ENCODE measurements around the gene WRAP73. TPM values are rescaled to one million over a fixed set of nuclear protein-coding genes. Genes with fewer than 3 reads are reported as not detected.

The WRAP73 gene
- total RNA-seq, 1 experiment from 2014 or later: 31.5 TPM

DNA sequence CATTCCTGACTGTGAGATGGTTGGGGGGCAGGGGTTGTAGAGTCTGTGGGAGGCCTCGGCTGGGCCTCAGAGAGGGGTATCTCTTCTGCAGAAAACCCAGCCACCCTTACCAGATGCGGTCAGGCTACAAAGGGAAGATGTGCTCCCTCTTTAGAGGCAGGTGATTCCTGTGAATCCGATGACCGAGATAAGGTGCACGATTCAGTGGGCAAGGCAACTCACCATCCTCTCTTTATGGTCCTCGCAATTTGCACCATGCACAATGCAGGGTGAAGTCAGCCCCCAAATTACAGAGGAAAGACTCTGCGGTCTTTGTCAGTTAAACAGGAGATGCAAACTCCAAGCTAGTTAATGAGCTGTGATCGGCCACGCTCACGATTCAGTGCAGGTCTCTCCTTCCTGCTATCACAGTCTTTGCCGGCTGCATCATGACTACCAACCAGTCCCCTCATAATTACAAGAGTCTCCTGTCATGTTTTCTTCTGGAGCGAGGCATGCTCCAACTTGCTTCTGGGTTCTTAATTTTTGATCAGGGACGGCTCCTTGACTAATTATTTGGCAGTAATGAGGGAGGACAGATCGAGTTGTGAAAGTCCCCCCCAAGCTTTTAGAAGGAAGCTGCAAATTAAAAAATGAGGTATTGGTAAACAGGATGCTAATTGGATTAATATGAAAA, 14.9 kb upstream of the WRAP73 start:
- Histone ChIP-seq H3K27me3 (ENCODE audit: control insufficient read depth, insufficient read depth, low read length) (no peaks in the 10 kb centered on the region), H3K4me3 (ENCODE audit: insufficient read depth, low read depth, low read length) (no peak overlapping the region), H3K36me3 (replicated peaks; ENCODE audit: control insufficient read depth, insufficient read depth, low read length) (no peaks in the 10 kb centered on the region)
- no peak for DNase-seq

DNA sequence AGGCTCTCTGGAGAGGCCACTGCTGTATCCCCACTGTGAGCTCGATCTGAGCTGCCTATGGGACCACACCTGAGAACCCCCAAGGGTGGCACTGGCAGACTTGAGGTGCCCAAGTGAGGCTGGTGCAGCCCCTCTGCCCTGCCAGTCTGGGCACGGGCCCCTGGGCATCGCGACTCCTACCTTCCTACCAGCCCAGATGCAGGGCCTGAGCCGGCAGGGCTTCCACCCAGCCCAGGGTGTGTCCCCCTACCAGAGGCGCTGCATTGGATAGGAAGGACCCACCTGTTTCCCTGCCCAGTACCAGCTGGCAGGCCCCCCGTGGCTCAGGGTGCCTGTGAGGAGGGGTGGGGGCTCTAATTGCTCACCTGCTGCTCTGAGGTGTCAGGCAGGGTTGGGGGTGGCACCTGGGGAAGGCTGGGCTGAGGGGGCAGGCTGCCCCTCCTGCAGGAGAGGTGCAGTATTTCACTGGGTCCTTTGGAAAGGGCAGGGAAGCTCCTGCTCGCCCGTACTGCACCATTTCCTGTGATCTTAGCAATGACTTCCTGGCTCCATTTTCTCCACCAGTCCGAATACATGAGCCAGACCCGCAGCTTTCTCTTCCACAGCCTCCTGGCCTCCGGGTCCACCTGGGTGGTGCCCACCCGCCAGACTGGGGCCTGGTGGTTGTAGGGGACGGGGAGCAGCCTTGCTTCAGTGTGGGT, 14.2 kb upstream of the WRAP73 start:
- Histone ChIP-seq H3K27me3 (ENCODE audit: control insufficient read depth, insufficient read depth, low read length) (no peaks in the 10 kb centered on the region), H3K4me3 (ENCODE audit: insufficient read depth, low read depth, low read length) (no peak overlapping the region), H3K36me3 (replicated peaks; ENCODE audit: control insufficient read depth, insufficient read depth, low read length) (no peaks in the 10 kb centered on the region)
- DNase-seq: peak; percentile 77

DNA sequence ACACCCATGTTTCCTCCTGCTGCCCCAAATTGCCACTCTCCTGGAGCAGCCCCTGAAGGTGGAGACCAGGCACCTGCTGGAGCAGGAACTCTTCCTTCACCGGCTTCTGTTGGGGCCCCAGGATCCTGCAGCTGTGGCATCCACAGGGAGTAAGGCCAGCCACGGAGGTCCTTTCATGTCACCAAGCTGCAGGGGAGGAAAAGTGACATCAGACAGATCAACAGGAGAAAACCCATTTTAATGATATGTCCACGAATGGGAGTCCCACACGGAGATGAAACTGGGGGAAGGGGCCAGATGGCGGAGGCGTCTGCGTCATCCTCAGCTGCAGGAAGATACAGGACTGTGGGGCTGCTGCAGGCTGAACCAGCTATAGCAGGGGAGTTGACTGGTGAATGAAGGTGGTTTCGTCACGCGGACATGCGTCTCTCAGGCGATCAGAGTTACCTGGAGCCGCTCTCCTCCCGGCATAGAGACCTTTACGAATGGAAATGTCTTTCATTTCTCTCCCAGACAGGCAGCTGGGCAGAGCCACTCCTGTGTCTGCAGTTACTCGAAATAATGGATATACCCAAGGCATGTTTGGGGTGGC, 12.3 kb upstream of the WRAP73 start:
- no peak for DNase-seq
- Histone ChIP-seq H3K27me3 (ENCODE audit: control insufficient read depth, insufficient read depth, low read length) (peaks cover 1% of the 10 kb centered on the region; the same call in 1 of the 2 replicates), H3K4me3 (ENCODE audit: insufficient read depth, low read depth, low read length) (no peak overlapping the region), H3K36me3 (replicated peaks; ENCODE audit: control insufficient read depth, insufficient read depth, low read length) (no peaks in the 10 kb centered on the region)

DNA sequence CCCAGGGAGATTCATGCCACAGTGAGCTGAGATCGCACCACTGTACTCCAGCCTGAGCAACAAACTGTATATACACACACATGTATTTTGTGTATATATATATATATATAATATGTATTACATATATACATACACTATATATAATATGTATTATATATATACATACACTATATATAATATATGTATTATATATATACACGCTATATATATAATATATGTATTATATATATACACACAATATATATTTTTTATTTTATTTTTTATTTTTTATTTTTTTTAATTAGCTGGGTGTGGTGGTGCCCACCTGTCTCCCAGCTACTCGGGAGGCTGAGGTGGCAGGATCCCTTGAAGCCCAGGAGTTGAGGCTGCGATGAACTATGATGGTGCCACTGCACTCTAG, 11.7 kb upstream of the WRAP73 start:
- no peaks in the 10 kb centered on the region for H3K36me3 ChIP-seq (replicated peaks; ENCODE audit: control insufficient read depth, insufficient read depth, low read length)

DNA sequence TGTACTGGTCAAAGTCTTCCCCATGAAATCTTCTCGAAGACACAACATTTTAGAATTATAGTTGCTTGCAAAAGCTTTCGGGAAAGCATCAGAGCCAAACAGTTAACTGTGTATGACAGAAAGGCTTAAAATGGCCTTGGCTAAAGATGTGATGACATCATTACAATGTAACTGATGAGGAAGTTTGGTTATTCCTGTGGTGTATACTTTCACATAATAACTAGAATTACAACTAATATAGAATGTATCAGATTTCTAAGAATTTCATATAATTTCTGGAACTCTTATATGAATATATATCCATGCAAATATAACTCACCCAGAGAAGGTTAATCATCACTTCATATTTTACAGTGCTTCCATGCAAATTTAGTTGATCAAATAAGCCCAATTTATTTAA, 10.8 kb upstream of the WRAP73 start:
- DNase-seq: no peak
- Histone ChIP-seq H3K27me3 (ENCODE audit: control insufficient read depth, insufficient read depth, low read length) (peaks cover 5% of the 10 kb centered on the region; the same call in 1 of the 2 replicates), H3K4me3 (ENCODE audit: insufficient read depth, low read depth, low read length) (no peak overlapping the region), H3K36me3 (replicated peaks; ENCODE audit: control insufficient read depth, insufficient read depth, low read length) (no peaks in the 10 kb centered on the region)

More for the DNA sequence above, 11.7 kb upstream of the WRAP73 start:
- DNase-seq: no peak
- Histone ChIP-seq H3K27me3 (ENCODE audit: control insufficient read depth, insufficient read depth, low read length) (peaks cover 2% of the 10 kb centered on the region; the same call in 1 of the 2 replicates), H3K4me3 (ENCODE audit: insufficient read depth, low read depth, low read length) (no peak overlapping the region)

DNA sequence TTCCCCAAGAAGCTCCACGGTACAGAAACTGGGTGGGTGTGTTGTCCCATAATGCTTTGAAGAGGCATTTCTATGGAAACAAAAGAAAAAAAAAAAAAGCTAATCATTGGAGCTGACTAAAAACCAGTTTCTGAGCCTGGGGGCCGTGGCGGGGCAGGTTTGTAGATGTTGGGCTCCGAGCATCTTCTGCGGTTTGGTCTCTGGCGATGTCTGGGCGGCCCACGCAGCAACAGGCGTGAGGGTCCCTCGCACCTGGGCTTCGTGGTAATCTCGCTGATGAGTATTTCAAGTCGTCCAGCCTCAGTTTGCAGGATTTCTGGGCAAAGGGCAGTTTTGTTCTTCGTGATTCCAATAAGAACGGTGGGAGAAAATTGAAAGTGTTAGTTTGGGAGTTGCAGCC, 9.2 kb upstream of the WRAP73 start:
- H3K27me3 ChIP-seq (ENCODE audit: control insufficient read depth, insufficient read depth, low read length): peaks cover 15% of the 10 kb centered on the region
- no peak overlapping the region for H3K4me3 ChIP-seq (ENCODE audit: insufficient read depth, low read depth, low read length)
- no peak for DNase-seq

DNA sequence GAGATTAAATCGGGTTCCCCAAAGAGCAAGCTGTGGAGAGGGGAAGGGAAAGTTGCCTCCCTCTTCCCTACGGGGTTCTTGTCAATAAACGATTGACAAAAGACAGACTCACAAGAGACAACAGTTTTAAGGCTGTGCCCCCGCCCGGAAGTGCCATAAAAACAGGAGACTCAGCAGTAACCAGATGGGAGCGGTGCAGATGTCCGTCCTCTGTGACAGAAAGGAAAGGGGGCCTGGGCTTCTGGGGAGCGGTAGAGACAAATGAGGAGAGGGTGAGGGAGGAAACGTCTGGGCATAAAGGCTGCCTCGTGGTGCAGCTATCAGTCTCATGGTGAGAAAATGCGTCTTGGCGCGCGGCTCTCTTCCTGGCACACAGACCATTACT, 8.3 kb upstream of the WRAP73 start:
- H3K4me3 ChIP-seq (ENCODE audit: insufficient read depth, low read depth, low read length): no peak overlapping the region
- no peaks in the 10 kb centered on the region for H3K36me3 ChIP-seq (replicated peaks; ENCODE audit: control insufficient read depth, insufficient read depth, low read length)
- H3K27me3 ChIP-seq (ENCODE audit: control insufficient read depth, insufficient read depth, low read length): peaks cover 24% of the 10 kb centered on the region
- no peak for DNase-seq

More for the DNA sequence above, 9.2 kb upstream of the WRAP73 start:
- H3K36me3 ChIP-seq (replicated peaks; ENCODE audit: control insufficient read depth, insufficient read depth, low read length): no peaks in the 10 kb centered on the region

DNA sequence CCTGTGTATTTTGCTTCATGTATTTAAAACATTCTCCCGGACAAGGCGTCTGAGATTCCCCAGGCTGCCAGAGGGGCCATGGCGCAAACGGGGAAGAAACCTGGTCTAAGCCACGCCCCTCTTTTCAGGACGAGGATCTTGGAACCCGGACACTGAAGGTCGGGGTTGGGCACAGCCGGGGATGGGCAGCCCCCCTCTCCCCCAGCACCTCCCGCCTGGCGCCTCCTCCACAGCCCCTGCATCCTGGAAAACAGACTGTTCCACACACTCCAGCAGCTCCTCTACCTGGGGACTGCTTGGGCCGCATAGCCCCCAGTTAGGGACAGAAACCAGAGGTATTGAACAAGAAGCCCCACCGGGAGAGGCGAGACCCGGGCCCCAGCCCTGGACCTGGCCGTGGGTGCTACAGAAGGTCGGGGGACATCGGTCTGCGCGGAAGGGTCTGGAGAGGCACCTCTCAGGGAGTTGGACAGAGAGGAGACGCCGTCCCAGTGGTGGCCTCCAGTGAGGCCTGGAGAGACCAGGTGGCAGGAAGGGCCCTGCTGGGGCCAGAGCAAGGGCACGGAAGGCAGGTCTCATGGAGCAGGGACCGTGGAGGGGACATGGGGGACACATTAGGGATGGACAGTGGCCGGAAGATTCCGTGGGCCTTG, 7.8 kb upstream of the WRAP73 start:
- Histone ChIP-seq H3K27me3 (ENCODE audit: control insufficient read depth, insufficient read depth, low read length) (peaks cover 29% of the 10 kb centered on the region), H3K36me3 (replicated peaks; ENCODE audit: control insufficient read depth, insufficient read depth, low read length) (no peaks in the 10 kb centered on the region), H3K4me3 (ENCODE audit: insufficient read depth, low read depth, low read length) (no peak overlapping the region)
- DNase-seq: peak; percentile 63

DNA sequence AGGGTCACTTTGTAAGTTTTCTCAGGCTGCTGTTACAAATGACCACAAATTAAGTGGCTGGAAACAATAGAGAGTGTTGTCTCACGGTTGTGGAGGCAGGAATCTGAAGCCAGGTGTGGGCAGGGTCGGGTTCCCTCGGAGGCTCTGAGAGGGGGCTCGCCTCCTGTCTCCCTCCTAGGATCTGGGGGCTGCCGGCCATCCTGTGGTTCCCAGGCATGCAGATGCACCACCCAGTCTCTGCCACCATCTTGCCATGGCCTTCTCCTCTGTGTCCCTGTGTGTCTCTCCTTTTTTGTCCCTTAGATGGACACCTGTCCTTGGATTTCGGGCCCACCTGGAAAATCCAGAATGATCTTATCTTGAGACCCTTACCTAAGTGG, 7.2 kb upstream of the WRAP73 start:
- Histone ChIP-seq H3K4me3 (ENCODE audit: insufficient read depth, low read depth, low read length) (no peak overlapping the region), H3K27me3 (ENCODE audit: control insufficient read depth, insufficient read depth, low read length) (peaks cover 34% of the 10 kb centered on the region), H3K36me3 (replicated peaks; ENCODE audit: control insufficient read depth, insufficient read depth, low read length) (no peaks in the 10 kb centered on the region)
- no peak for DNase-seq

DNA sequence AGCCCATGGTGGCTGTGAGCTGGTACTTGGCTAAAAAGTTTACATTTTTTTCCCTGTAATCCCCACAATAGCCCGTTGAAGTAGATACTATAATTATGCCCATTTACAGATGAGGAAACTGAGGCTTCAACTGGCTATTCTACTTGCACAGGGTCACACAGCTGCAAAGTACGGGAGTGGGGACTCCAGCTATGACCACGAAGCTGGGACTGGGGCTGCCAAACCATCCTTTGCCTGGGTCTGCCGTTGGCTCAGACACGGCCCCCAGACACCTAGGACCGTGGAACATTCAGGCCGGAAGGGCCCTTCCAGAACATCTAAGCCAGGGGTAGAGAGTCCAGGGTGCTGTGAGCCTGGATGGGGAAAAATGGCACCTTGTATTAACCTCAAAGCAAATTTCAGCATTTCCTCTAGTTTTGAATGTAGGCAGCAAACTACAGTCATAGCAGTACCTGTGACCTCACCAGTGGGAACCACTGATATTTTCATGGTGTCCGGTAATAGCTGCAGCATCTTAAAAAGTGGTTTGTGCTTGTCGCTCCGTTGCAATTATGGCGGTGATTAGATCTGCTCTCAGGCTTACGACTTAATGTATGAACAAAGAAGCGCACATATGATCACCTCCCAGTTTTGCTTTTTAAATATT, 6.7 kb upstream of the WRAP73 start:
- no peak for DNase-seq
- Histone ChIP-seq H3K27me3 (ENCODE audit: control insufficient read depth, insufficient read depth, low read length) (peaks cover 40% of the 10 kb centered on the region), H3K4me3 (ENCODE audit: insufficient read depth, low read depth, low read length) (no peak overlapping the region), H3K36me3 (replicated peaks; ENCODE audit: control insufficient read depth, insufficient read depth, low read length) (no peaks in the 10 kb centered on the region)

DNA sequence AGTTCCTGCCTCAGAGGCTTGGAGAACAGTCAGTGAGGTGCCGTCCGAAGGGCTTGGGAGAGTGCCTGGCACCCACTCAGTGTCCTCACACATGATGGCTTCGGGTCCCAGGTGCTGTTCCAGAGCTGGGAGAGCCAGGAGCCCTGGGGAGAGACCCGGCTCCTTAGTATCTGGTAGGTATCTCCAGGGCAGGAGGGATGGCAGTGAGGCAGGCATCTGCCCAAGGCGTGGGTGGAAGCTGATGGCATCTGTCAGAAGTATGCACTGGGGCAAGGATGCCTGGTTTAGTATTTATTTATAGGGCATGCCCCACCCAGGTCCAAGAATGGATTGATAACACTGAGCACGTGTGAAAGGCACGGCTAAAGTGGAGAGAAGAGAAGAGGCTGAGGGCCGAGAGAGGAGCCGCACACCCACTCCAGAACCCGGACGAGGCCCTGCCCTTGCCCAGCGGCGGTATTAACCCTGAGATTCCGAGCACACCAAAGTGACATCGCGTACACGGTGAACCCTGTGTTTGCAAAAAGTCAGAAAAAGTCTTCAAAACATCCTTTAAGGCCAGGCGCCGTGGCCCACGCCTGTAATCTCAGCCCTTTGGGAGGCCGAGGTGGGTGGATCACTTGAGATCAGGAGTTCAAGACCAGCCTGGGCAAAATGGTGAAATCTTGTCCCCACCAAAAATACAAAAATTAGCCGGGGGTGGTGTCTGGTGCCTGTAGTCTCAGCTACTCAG, 4.8 kb upstream of the WRAP73 start:
- Histone ChIP-seq H3K4me3 (ENCODE audit: insufficient read depth, low read depth, low read length) (no peak overlapping the region), H3K27me3 (ENCODE audit: control insufficient read depth, insufficient read depth, low read length) (peaks cover 55% of the 10 kb centered on the region), H3K36me3 (replicated peaks; ENCODE audit: control insufficient read depth, insufficient read depth, low read length) (no peaks in the 10 kb centered on the region)
- no peak for DNase-seq

DNA sequence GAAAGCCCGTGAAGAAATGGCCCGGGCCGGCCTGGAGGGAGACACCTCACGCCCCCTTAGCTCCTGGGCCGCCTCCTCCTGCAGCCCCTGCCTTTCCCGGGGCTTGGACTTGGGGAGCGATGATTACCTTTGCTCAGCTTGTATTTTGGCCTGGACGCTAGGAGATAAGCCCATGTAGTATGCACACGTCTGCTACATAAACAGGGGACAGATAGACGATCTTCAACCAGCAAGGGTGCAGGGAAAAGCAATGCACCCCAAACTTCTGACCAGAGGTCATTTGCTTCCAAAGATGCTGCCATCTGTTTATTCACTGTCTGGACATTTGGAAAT, 3.3 kb upstream of the WRAP73 start:
- peaks cover 53% of the 10 kb centered on the region for H3K27me3 ChIP-seq (ENCODE audit: control insufficient read depth, insufficient read depth, low read length)
- no peaks in the 10 kb centered on the region for H3K36me3 ChIP-seq (replicated peaks; ENCODE audit: control insufficient read depth, insufficient read depth, low read length)
- DNase-seq: peak; percentile 82
- H3K4me3 ChIP-seq (ENCODE audit: insufficient read depth, low read depth, low read length): no peak overlapping the region

DNA sequence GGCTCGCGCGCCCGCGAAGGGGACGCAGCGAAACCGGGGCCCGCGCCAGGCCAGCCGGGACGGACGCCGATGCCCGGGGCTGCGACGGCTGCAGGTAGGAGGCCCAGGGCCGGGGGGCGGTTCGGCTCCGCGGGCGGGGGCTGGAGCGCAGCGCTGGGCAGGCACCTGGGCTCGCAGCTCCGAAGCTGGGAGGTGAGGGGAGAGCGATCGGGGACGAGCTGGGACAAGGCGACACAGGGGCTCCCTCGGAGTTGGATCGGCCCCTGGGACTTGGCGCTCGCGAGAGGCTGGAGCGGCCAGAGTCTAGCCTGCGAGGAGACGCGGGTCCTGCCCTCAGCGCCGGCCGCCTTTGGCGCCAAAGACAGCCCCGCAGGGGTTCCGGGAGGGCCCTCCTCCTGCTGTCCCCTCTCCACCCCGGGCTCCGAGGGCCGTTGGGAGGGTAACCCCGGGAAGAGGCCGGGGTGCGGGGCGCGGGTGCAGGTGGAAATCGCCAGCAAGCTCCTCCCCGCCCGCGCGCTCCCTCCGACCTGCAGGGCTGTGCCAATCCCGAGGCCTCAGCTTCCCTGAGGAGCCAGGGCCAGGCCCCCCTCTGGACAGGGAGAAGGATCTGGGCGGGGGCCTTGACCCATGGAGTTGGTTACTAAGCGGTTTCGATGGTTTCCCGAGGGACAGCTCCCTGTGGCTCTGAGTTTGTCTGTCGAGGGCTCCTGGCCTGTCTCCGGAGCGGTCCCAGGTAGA, 2.8 kb upstream of the WRAP73 start:
- peak overlapping the region; percentile 52 for H3K4me3 ChIP-seq (ENCODE audit: insufficient read depth, low read depth, low read length)
- H3K36me3 ChIP-seq (replicated peaks; ENCODE audit: control insufficient read depth, insufficient read depth, low read length): no peaks in the 10 kb centered on the region
- peak; percentile 84 for DNase-seq
- peaks cover 53% of the 10 kb centered on the region for H3K27me3 ChIP-seq (ENCODE audit: control insufficient read depth, insufficient read depth, low read length)

Data from H7 (cell line).